ENCODE measurements around the gene VANGL2. TPM values are rescaled to one million over a fixed set of nuclear protein-coding genes. Genes with fewer than 3 reads are reported as not detected.

The VANGL2 gene
- polyA plus RNA-seq, 3 donors = 0.01 TPM; not detected in 2

GRCh38 chr1:160363010-160363409, 37.4 kb upstream of the VANGL2 start:
- H3K9me3 ChIP-seq (replicated peaks in 1 of 2; ENCODE audit: control insufficient read depth in 1 of 2, insufficient read depth in 1 of 2, low read length in 2 of 2) = no peaks in the 10 kb centered on the region
- DNase-seq = no peak
- H3K9ac ChIP-seq (ENCODE audit: insufficient read depth, low read length, poor library complexity, severe bottlenecking) = no peak overlapping the region
- H3K4me2 ChIP-seq (replicated peaks; ENCODE audit: extremely low read depth, low read length, poor library complexity, severe bottlenecking) = no peak overlapping the region
- Mint-ChIP-seq H3K9me3 (peaks cover 0 to 1% (median 0%) of the 10 kb centered on the region in 7 donors), H3K36me3 (peaks cover 31 to 35% of the 10 kb centered on the region in 2 donors), H3K4me3 (no peak overlapping the region), H3K27me3 (ENCODE audit: low read depth in 3 of 3) (peaks cover 2 to 7% (median 5%) of the 10 kb centered on the region in 3 donors), H3K27ac (peak overlapping the region in 3 of 7 donors; percentile 25 to 52 (median 31)), H3K4me1 (peaks cover 13% of the 10 kb centered on the region)
- peaks cover 21 to 39% of the 10 kb centered on the region in 2 donors for H3K36me3 ChIP-seq (replicated peaks in 1 of 2; ENCODE audit: control insufficient read depth in 1 of 2, insufficient read depth in 2 of 2, low read length in 2 of 2)
- 89% methylated on average over 4 of the region's 5 CpGs for WGBS (ENCODE audit: insufficient coverage)
- no peaks in the 10 kb centered on the region for H3K4me1 ChIP-seq (ENCODE audit: control insufficient read depth in 1 of 2, insufficient read depth in 2 of 2, low read length in 2 of 2)
- H3K4me3 ChIP-seq (replicated peaks in 1 of 3; ENCODE audit: low read depth in 2 of 3, low read length in 3 of 3) = no peak overlapping the region
- no peak overlapping the region for H2AFZ ChIP-seq (ENCODE audit: insufficient read depth, low read depth, low read length, poor library complexity, severe bottlenecking)
- H3K79me2 ChIP-seq (ENCODE audit: insufficient read depth, low read length) = no peaks in the 10 kb centered on the region
- H4K20me1 ChIP-seq (ENCODE audit: insufficient read depth, low read length) = peaks cover 7% of the 10 kb centered on the region
- intact Hi-C loops (cut with micrococcal nuclease) = no loop called here
- peaks cover 0 to 3% of the 10 kb centered on the region in 2 donors for H3K27me3 ChIP-seq (ENCODE audit: control insufficient read depth in 2 of 2, insufficient read depth in 2 of 2, low read length in 2 of 2)
- no peak for TF ChIP-seq CTCF (IDR thresholded peaks at IDR 0.05)
- no peak overlapping the region for H3K27ac ChIP-seq (ENCODE audit: low read depth in 1 of 2, low read length in 2 of 2)

- Mint-ChIP-seq H3K4me1 (peaks cover 13% of the 10 kb centered on the region), H3K27ac (no peak overlapping the region), H3K36me3 (peaks cover 22 to 24% of the 10 kb centered on the region in 2 donors), H3K27me3 (ENCODE audit: low read depth in 3 of 3) (peaks cover 2 to 10% (median 8%) of the 10 kb centered on the region in 3 donors), H3K4me3 (no peak overlapping the region), H3K9me3 (peaks cover 0 to 1% (median 0%) of the 10 kb centered on the region in 7 donors)
- Histone ChIP-seq H4K20me1 (ENCODE audit: insufficient read depth, low read length) (no peaks in the 10 kb centered on the region), H3K9ac (ENCODE audit: insufficient read depth, low read length, poor library complexity, severe bottlenecking) (no peak overlapping the region), H3K27me3 (ENCODE audit: control insufficient read depth in 2 of 2, insufficient read depth in 2 of 2, low read length in 2 of 2) (peaks cover 0 to 3% of the 10 kb centered on the region in 2 donors), H3K36me3 (replicated peaks in 1 of 2; ENCODE audit: control insufficient read depth in 1 of 2, insufficient read depth in 2 of 2, low read length in 2 of 2) (peaks cover 14 to 27% of the 10 kb centered on the region in 2 donors), H3K4me2 (replicated peaks; ENCODE audit: extremely low read depth, low read length, poor library complexity, severe bottlenecking) (no peak overlapping the region), H3K27ac (ENCODE audit: low read depth in 1 of 2, low read length in 2 of 2) (no peak overlapping the region), H3K4me1 (ENCODE audit: control insufficient read depth in 1 of 2, insufficient read depth in 2 of 2, low read length in 2 of 2) (no peaks in the 10 kb centered on the region), H3K79me2 (ENCODE audit: insufficient read depth, low read length) (no peaks in the 10 kb centered on the region), H3K4me3 (replicated peaks in 1 of 3; ENCODE audit: low read depth in 2 of 3, low read length in 3 of 3) (no peak overlapping the region), H3K9me3 (replicated peaks in 1 of 2; ENCODE audit: control insufficient read depth in 1 of 2, insufficient read depth in 1 of 2, low read length in 2 of 2) (no peaks in the 10 kb centered on the region), H2AFZ (ENCODE audit: insufficient read depth, low read depth, low read length, poor library complexity, severe bottlenecking) (no peak overlapping the region)
- no peak for TF ChIP-seq CTCF (IDR thresholded peaks at IDR 0.05)
- DNase-seq = no peak
- intact Hi-C loops (cut with micrococcal nuclease) = no loop called here
- WGBS (ENCODE audit: insufficient coverage) = 59% methylated on average over 5 of the region's 12 CpGs
Observed at GRCh38 chr1:160363951-160364735, 36.2 kb upstream of the VANGL2 start.
